Stimulated activated CD8-positive, alpha-beta memory T cell treated with anti-CD3 and anti-CD28 coated beads, Interleukin-2, amount 100 ng/mL, for 1 hour (primary cell): ENCODE results near the gene KRTAP12-3.
"Not testable (repeated sequence)": the region's sequence is repeated elsewhere in the genome, so short reads cannot be mapped to it uniquely, and the experiment has no call there.

Experiments used
- DNase-seq, 2 donors: peaks; one replicate each; pipeline ENCODE4 v3.0.0-alpha.2; 2020; ENCODE audit warnings: low read depth in 2 of 2

Gene KRTAP12-3

DNA sequence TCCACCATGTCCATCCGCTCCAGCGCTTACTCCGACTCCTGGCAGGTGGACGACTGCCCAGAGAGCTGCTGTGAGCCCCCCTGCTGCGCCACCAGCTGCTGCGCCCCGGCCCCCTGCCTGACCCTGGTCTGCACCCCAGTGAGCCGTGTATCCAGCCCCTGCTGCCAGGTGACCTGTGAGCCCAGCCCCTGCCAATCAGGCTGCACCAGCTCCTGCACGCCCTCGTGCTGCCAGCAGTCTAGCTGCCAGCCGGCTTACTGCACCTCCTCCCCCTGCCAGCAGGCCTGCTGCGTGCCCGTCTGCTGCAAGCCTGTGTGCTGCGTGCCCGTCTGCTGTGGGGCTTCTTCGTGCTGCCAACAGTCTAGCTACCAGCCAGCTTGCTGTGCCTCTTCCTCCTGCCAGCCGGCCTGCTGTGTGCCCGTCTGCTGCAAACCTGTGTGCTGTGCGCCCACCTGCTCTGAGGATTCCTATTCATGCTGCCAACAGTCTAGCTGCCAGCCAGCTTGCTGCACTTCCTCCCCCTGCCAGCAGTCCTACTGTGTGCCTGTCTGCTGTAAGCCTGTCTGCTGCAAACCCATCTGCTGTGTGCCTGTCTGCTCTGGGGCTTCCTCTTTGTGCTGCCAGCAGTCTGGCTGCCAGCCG, 30.4 kb upstream of the KRTAP12-3 start:
- DNase-seq, result not testable (repeated sequence)

DNA sequence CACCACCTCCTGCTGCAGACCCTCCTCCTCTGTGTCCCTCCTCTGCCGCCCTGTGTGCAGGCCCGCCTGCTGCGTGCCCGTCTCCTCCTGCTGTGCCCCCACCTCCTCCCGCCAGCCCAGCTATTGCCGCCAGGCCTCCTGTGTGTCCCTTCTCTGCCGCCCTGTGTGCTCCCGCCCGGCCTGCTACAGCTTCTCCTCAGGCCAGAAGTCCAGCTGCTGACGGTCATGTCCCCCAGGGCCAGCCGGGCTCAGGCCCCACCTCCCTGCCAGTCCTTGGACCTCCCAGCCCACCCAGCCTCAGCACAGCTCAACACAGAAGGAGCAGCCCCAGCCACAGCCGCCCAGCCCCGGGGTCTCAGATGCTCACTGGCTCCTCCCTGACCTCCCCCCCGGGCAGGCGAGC, 29.9 kb upstream of the KRTAP12-3 start:
- not testable (repeated sequence) for DNase-seq

DNA sequence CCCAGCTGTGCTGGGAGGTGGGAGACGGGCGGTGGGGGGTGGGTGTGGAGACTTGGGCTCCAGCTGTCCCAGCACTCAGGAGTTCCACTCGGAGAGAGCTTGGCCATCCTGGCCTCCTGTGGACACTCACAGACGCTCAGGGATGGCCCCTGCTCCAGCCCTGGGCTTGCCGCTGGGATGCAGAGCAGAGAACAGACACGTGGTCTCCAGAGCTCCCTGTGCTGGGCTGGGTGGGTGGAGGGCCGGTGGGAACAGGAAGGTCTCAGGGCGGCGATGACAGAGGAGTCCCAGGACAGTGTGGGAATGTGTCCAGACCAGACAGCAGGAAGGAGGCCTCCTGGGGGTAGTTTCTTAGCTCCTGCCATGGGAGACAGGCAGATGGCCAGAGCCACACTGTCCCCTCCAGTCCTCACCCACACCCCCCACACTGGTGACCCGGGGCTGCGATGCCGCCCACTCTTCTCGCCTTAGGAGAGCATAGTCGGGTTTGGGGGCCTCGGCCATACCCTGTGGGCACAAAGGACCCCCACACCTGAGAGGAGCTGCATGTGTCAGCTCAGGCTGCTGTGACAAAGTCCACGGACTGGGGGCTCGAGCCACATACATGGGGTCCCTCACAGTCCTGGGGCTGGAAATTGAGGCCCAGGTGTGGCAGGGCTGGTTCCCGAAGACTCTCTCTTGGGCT, 28.9 kb upstream of the KRTAP12-3 start:
- no peak for DNase-seq

DNA sequence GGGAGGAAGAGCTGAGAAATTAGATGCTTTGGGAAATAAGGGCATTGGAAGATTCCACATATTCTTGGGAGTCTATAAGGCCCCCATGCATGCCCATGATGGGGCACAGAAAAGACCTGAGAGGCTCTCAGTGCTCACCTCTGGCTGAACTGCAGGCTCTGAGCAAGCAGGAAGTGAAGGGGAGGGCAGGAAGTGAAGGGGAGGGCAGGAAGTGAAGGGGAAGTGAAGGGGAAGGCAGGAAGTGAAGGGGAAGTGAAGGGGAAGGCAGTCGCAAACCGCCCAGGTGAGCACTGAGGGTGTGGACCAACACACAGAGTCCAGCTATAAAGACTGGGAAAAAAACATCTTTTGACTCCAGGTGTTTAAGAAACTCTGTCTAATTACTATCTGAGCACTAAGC, 27.3 kb upstream of the KRTAP12-3 start:
- no peak for DNase-seq

DNA sequence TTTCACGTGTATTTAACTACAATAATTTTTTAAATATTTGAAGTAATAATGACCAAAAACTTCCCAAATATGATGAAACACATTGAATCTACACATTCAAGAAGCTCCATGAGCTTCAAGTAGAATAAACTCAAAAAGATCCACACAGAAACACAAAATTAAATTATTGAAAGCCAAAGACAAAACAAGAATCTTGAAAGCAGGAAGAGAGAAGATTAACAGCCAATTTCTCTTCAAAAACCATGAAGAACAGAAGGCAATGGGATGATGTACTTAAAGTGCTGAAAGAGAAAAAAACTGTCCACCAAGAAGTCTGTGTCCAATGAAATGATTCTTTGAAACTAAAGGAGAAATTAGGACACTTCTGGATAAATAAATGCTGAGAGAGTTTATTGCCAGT, 25.7 kb upstream of the KRTAP12-3 start:
- DNase-seq, result no peak

DNA sequence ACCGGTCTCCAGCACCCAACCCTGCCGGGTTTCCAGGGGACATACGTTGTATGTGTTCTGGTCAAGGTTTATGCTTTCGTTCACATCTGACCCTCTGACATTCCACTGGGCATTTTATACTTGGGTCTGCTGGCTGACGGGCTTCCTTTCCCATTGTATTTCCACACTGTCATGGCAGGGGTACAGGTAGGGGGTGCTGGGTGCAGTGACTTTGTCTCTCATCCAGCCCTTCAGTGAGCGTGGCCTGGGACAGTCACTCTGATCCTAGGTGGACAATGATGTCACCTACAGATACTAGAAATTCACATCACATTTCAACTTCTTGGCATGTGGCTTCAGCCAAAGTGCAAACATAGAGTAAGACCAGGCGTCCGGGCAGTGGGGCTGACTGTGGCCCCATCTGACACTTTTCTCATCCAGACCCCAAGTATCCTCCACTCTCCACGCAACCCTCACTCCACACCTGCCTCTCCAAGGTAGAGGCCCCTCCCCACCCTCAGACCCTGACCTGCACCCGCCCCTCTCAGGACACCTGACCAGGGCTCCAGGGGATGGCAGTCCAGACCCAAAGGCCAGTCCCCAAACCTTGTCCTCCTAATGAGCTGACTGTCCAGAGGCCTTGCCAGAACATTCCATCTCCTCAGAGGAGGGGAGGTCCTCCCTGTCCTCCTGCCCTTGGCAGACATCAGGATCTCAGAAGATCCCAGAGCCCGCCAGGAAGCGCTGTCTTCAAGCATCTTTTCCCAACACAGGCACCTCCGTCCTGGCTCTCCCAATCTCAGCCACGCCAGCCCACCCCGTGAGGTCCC, 21.3 kb upstream of the KRTAP12-3 start:
- no peak for DNase-seq

DNA sequence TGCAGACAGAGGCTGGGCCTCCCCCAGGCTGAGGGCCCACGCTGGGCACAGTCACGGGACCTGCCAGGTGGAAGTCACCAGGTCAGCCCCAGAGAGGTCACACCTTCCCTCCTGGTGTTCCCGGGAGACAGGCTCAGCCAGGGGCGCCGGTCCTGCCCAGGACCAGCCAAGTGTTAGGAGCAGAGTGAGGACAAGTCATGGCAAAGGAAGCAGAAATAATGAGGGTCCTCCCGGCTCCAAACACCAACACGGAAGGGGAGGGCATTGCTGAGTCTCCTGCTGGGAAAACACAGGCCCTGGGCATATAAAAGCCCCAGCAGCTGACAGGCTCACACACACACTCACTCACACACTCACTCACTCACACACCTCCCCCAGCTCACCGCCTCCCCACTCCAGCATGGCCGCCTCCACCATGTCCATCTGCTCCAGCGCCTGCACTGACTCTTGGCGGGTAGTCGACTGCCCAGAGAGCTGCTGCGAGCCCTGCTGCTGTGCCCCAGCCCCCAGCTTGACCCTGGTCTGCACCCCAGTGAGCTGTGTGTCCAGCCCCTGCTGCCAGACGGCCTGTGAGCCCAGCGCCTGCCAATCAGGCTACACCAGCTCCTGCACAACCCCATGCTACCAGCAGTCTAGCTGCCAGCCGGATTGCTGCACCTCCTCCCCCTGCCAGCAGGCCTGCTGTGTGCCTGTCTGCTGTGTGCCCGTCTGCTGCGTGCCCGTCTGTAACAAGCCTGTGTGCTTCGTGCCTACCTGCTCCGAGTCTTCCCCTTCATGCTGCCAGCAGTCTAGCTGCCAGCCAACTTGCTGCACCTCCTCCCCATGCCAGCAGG, 20.5 kb upstream of the KRTAP12-3 start, which contains the start of gene KRTAP10-10:
KRTAP10-10 (plus strand) TSS at position 339 of the 833 bp plus-strand sequence; CDS start at position 401, 62 bp downstream.
- no peak for DNase-seq

DNA sequence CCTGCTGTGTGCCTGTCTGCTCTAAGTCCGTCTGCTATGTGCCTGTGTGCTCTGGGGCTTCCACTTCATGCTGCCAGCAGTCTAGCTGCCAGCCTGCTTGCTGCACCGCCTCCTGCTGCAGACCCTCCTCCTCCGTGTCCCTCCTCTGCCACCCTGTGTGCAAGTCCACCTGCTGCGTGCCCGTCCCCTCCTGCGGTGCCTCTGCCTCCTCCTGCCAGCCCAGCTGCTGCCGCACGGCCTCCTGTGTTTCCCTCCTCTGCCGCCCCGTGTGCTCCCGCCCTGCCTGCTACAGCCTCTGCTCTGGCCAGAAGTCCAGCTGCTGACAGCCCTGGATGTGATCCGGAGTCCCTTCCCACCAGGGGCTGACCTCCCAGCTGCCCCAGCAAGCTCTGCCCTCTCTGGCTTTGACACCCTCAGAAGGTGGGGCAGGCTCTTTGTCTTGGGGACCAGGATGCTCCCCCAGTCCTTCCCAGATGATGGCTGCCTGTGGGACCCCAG, 19.8 kb upstream of the KRTAP12-3 start:
- DNase-seq, result not testable (repeated sequence)

DNA sequence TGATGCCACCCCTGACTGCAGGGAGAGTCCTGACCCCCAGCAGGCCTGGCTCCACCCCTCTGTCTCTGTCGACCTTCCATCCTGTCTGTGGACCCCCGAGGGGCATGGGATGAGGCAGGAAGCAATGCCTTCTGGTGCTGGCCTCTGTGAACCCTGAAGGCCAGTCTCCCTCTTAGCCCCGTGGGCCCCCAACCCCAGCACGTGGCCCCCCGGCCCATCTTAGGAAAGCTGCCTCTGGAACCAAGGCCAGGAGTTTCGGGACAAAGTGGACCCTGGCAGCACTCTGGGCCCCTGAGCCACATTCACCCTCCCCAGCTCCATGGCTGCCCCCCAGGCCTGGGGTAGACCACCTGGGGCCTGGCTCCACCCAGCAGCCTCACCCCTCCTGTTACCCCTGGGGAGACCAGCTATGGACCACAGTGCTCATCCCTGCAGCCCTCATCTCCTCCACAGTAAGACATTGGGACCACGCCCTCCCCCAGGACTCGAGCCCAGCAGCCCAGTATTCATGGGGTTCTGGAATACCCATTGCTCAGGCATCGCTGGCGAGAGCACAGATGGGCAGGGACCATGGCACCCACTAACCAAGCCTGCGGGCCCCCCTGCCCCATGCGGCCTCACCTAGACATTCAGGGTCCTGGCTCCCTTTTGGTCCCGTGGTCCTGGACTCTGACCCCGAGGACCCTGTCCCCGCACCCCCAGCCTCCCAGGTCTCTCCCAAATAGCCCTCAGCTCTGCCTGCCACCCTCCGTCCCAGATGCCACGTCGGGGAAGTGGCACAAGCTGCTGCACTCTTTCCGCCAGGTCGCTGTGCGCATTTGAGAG, 19.0 kb upstream of the KRTAP12-3 start:
- not testable (repeated sequence) for DNase-seq

DNA sequence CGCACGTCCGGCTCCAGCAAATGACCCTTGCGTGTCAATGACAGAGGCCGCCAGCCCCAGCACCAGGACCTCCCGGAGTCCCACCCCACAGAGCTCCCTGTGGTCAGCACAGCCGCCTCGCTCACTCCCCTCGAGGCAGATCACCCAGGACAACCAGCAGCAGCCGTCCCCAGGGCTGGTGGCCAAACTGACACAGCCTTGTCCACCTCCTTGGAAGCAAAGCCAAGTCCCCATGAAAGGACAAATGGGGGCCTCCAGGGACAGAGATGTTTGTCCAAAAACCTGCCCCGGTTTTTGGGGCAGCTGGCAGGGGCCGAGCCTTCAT, 18.4 kb upstream of the KRTAP12-3 start:
- DNase-seq, result no peak

DNA sequence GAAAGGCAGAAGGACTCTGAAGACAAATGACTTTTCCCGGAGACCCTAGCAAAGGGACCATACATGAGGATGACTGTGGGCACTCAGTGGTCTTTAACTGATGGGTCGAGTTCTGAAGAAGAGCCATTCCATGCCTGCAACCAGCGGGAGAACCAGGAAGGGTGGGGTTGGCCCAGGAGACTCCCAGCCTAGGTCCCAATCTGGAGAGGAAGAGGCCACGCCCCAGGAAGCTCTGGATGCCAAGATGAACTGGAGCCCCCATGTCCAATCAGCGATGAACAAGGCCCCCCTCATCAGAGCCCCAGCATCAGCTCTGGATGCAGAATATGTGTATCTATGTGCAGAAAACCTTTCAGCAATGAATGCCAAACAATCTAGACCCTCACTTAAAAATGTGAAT, 17.0 kb upstream of the KRTAP12-3 start:
- no peak for DNase-seq

DNA sequence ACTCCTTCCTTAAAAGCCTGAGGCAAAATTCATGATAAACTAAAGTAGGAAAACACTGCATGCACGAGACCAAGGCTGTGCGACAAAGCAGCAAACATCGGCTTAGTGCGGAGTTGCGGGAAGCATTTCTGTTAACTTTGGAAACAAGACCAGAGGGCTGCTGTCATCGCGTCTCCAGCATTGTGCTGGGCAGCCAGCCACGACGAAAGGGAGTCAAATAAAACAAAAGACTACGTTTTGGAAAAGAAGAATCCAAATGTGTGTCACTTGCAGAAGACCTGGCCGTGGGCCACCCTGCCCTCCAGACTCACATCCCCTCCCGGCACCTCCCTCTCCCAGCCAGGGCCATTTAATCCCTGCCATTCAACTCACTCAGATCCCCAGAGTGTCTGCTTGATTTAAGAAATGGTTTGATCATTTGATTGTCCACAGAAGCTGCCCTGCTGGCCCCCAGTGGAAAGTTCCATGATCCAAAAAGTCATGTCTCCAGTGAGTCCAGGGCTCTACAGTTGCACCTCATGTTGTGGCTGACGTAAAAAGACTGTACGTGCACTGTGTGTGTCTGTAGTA, 13.9 kb upstream of the KRTAP12-3 start:
- DNase-seq, result no peak

DNA sequence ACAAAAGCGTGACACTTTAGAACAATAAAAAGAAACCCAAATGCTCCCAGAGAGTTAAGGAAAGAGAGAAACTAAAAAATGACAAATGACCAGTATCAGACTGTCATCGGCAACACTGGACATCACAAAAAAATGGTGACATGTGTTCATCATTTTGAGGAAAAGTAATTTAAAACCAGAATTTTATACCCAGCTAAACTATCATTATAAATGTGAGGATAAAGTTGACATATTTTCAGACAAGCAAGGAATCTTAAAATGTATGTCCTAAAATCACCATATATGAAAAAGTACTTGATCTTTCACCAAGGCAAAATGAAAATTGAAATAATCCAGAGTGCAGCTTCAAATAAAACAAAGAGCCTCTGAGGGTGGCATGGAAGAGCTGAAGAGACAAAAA, 12.9 kb upstream of the KRTAP12-3 start:
- DNase-seq, result no peak

DNA sequence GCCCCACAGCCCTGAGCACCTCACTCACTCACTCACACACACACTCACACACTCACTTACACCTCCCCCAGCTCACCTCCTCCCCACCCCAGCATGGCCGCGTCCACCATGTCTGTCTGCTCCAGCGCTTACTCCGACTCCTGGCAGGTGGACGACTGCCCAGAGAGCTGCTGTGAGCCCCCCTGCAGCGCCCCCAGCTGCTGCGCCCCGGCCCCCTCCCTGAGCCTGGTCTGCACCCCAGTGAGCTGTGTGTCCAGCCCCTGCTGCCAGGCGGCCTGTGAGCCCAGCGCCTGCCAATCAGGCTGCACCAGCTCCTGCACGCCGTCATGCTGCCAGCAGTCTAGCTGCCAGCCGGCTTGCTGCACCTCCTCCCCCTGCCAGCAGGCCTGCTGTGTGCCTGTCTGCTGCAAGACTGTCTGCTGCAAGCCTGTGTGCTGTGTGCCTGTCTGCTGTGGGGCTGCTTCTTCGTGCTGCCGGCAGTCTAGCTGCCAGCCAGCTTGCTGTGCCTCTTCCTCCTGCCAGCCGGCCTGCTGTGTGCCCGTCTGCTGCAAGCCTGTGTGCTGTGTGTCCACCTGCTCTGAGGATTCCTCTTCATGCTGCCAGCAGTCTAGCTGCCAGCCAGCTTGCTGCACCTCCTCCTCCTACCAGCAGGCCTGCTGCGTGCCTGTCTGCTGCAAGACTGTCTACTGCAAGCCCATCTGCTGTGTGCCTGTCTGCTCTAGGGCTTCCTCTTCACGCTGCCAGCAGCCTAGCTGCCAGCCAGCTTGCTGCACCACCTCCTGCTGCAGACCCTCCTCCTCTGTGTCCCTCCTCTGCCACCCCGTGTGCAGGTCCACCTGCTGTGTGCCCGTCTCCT, 11.1 kb upstream of the KRTAP12-3 start, which contains the start of gene KRTAP10-11:
KRTAP10-11 (plus strand) TSS at position 49 of the 856 bp plus-strand sequence; CDS start at position 94, 45 bp downstream.
- DNase-seq, result not testable (repeated sequence)

DNA sequence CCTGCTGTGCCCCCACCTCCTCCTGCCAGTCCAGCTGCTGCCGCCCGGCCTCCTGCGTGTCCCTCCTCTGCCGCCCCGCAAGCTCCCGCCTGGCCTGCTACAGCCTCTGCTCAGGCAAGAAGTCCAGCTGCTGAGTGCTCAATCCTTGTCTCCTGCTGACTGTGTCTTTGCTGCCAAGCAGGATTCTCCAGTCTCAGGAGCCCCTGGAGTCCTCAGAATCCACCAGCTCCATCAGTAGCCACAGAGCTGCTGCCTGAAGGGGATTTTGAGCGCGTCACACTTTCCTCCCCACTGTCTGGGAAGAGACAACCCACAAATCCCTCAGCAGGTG, 10.5 kb upstream of the KRTAP12-3 start:
- no peak for DNase-seq

DNA sequence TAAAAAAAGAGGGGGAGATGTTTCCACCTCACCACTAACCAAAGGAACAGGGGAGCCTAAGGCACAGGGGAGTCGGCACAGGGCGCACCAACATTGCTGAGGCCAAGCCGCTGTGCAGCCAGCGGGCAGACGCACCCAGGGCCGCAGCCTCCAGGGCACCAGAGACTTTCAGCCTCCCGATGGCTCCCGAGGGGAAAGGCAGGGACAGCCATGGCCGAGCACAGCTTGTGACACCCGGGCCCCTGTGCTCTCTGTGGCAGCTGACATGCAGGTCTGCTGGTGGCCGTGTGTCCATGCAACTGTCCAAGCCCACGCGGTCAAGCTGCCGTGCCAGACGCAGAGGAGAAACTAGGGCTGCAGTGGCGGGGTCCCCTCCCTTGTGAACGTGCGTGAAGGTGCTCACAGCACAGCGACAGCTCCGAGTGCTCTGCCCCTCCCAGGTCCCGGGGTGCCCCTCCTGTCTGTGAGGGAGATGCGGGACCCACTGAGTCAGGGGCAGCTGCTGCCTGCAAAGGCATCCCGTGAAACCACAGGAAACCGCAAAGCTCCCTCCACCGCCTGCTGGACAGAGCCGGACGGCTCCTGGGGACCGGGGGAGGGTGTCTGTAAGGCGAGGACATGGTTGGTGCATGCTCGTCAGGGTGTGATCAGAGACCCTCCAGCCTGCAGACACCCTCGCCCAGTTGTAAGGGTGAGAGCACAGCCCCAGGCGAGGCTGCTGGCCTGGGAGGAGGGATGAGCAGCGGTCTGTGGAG, 9.0 kb upstream of the KRTAP12-3 start:
- DNase-seq, result no peak

DNA sequence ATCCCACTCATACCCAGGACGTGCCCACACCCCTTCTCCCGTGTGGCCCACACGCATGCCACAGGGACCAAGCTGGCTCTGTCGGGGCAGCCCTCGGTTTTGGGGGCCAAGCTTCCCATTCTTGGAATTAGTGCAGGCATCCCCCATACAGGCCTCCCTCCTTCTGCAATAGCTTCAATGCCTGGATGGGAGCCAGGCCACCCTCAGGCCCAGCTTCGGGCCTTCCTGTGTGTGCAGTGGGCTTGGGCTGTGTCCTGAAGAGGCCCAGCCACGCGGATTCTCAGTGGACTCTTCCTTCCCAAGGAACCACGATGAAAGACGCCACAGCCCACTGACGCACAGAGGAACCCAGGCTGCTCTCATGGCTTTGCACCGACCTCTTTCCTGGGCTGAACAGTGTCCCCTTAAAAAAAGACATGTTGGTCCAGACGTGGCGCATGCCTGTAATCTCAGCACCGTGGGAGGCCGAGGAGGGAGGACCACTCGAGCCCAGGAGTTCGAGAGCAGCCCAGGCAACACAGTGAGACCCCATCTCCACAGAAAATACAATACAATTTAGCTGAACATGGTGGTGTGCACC, 8.1 kb upstream of the KRTAP12-3 start:
- DNase-seq, result no peak

DNA sequence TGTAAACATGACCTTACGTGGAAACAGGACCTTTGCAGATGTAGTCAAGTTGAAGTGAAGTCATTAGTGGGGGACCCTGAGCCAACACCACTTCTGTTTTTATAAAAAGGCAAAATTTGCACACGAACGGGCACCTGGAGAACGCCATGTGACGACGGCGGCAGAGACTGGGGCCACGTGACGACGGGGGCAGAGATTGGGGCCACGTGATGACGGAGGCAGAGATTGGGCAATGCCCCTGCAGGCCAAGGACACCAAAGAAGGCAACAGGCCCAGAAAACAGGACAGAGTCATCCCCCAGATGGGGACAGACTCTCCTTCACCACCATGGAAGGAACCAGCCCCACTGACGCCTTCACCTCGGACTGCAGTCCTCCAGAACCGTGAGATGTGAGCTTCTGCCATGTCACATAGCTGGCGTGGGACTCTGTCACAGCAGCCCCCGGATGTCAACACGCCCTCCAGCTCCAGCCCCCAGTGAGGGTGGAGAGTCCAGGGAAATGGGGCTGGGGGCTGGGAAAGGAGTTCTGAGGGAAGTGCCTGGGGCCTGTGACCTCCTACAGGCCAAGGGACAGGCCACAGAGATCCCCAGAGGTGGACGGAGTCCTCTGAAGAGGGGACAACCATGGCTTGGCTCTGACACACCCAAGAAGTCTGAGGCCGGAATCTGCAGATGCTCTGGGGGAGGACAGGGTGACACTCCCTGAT, 7.3 kb upstream of the KRTAP12-3 start:
- DNase-seq, result no peak
